Stimulated activated CD4-positive, alpha-beta T cell treated with anti-CD3 and anti-CD28 coated beads, Interleukin-1b, Interleukin-23, amount 100 ng/mL, for 1 hour (primary cell): ENCODE measurements around the gene MTUS2.

ENCODE experiments used
- DNase-seq, 2 donors: peaks; one replicate each; pipeline ENCODE4 v3.0.0-alpha.2; 2020; ENCODE audit warnings: low read depth in 2 of 2

MTUS2 gene

GRCh38 chr13:29508130-29508875 is 688.2 kb downstream of the MTUS2 start:
- peak; percentile 42 to 55 for DNase-seq

- DNase-seq = no peak
These were observed 688.7 kb downstream of the MTUS2 start for GRCh38 chr13:29508876-29509252.

GRCh38 chr13:29509999-29510589 is 690.0 kb downstream of the MTUS2 start:
- no peak for DNase-seq

GRCh38 chr13:29510651-29511084 is 690.5 kb downstream of the MTUS2 start:
- no peak for DNase-seq

GRCh38 chr13:29511106-29511796 is 691.1 kb downstream of the MTUS2 start:
- DNase-seq = no peak

- no peak for DNase-seq
These were observed 691.8 kb downstream of the MTUS2 start for GRCh38 chr13:29511980-29512379.

- DNase-seq = no peak
These were observed 693.2 kb downstream of the MTUS2 start for GRCh38 chr13:29513002-29513980.

- no peak for DNase-seq
These were observed 694.0 kb downstream of the MTUS2 start for GRCh38 chr13:29513981-29514719.

GRCh38 chr13:29514720-29515310 is 694.7 kb downstream of the MTUS2 start:
- DNase-seq = no peak

- no peak for DNase-seq
These were observed 695.2 kb downstream of the MTUS2 start for GRCh38 chr13:29515372-29515771.

- no peak for DNase-seq
These were observed 695.9 kb downstream of the MTUS2 start for GRCh38 chr13:29516012-29516411.

- no peak for DNase-seq
These were observed 696.7 kb downstream of the MTUS2 start for GRCh38 chr13:29516880-29517279.

- DNase-seq = no peak
These were observed 699.8 kb downstream of the MTUS2 start for GRCh38 chr13:29519921-29520320.

- no peak for DNase-seq
These were observed 700.5 kb downstream of the MTUS2 start for GRCh38 chr13:29520671-29521070.

- DNase-seq = no peak
These were observed 701.2 kb downstream of the MTUS2 start for GRCh38 chr13:29521336-29521735.

GRCh38 chr13:29522044-29522685 is 702.0 kb downstream of the MTUS2 start:
- DNase-seq = no peak

- no peak for DNase-seq
These were observed 703.2 kb downstream of the MTUS2 start for GRCh38 chr13:29523199-29523961.

GRCh38 chr13:29524176-29524575 is 704.0 kb downstream of the MTUS2 start:
- DNase-seq = no peak

GRCh38 chr13:29524641-29525040 is 704.5 kb downstream of the MTUS2 start:
- no peak for DNase-seq
